Hepatocyte (in vitro differentiated cells): ENCODE results near the gene GBP2. TPM values are rescaled to one million over a fixed set of nuclear protein-coding genes. Genes with fewer than 3 reads are reported as not detected.
A peak's percentile ranks its signal among the peaks of the same experiment; 100 is the strongest.

Source experiments
- DNase-seq: peaks from one replicate; pipeline ENCODE4 v3.0.0-alpha.2; 2016; ENCODE audit warnings: low spot score
- H2AFZ ChIP-seq: fragments of 200-600 bp; sonication (generic); 2 replicates; pipeline ENCODE4 v1.6.0; 2016; ENCODE audit warnings: antibody characterized with exemption, mild to moderate bottlenecking
- H3K27ac ChIP-seq: fragments of 200-600 bp; sonication (generic); 2 replicates; pipeline ENCODE4 v1.5.1; 2016; ENCODE audit warnings: mild to moderate bottlenecking
- H3K27me3 ChIP-seq: fragments of 200-600 bp; sonication (generic); 2 replicates; pipeline ENCODE4 v1.6.1; 2016
- H3K36me3 ChIP-seq: fragments of 200-600 bp; sonication (generic); replicated peaks from 2 replicates; pipeline ENCODE4 v1.5.1; 2016; ENCODE audit warnings: low read depth; ENCODE audit not compliant: insufficient read depth
- H3K4me1 ChIP-seq: fragments of 200-600 bp; sonication (generic); 2 replicates; pipeline ENCODE4 v1.5.1; 2016; ENCODE audit warnings: mild to moderate bottlenecking, moderate library complexity; ENCODE audit not compliant: insufficient read depth
- H3K4me2 ChIP-seq: fragments of 200-600 bp; sonication (generic); 2 replicates; pipeline ENCODE4 v1.6.0; 2016
- H3K4me3 ChIP-seq: fragments of 200-600 bp; sonication (generic); 2 replicates; pipeline ENCODE4 v1.5.1; 2016; ENCODE audit warnings: mild to moderate bottlenecking
- H3K79me2 ChIP-seq: fragments of 200-600 bp; sonication (generic); 2 replicates; pipeline ENCODE4 v1.6.0; 2017; ENCODE audit warnings: mild to moderate bottlenecking
- H3K9me2 ChIP-seq: fragments of 200-600 bp; sonication (generic); replicated peaks from 2 replicates; pipeline ENCODE4 v1.6.0; 2017; ENCODE audit warnings: mild to moderate bottlenecking; ENCODE audit not compliant: insufficient read depth
- H3K9me3 ChIP-seq: fragments of 200-600 bp; sonication (generic); 2 replicates; pipeline ENCODE4 v1.5.1; 2016; ENCODE audit warnings: low read depth, mild to moderate bottlenecking
- H4K20me1 ChIP-seq: fragments of 200-600 bp; sonication (generic); 2 replicates; pipeline ENCODE4 v1.6.0; 2016; ENCODE audit warnings: mild to moderate bottlenecking; ENCODE audit not compliant: insufficient read depth, poor library complexity, severe bottlenecking
- CTCF ChIP-seq: fragments of 200-600 bp; sonication (generic); IDR thresholded peaks from 2 replicates; pipeline ENCODE4 v1.5.1; 2016; ENCODE audit warnings: antibody characterized with exemption, mild to moderate bottlenecking; ENCODE audit not compliant: poor library complexity
- EZH2 ChIP-seq: fragments of 200-600 bp; sonication (generic); IDR thresholded peaks from 2 replicates; pipeline ENCODE4 v1.6.1; 2016; ENCODE audit warnings: antibody characterized with exemption, mild to moderate bottlenecking, borderline replicate concordance
- EZH2phosphoT487 ChIP-seq: fragments of 200-600 bp; sonication (generic); IDR thresholded peaks from one replicate; pipeline ENCODE4 v1.6.1; 2018; ENCODE audit warnings: antibody characterized with exemption, mild to moderate bottlenecking, low read depth, moderate library complexity; ENCODE audit not compliant: unreplicated experiment, severe bottlenecking
- WGBS: methylation state at CpG from one replicate; pipeline ENCODE4 v1.1.6; 2016; ENCODE audit warnings: low lambda C conversion rate; ENCODE audit errors: missing lambda C conversion rate; 5-methylcytosine and 5-hydroxymethylcytosine counted together
- polyA plus RNA-seq: library from polyadenylated mRNA; unstranded; fragments of >200 nt; fragmentation: Nextera tagmentation; extraction: Ambion mirVana; gene quantifications from 2 replicates; pipeline ENCODE4 v1.2.1, GENCODE V29; 2016
- total RNA-seq: library from RNA; depleted of rRNA; stranded (reverse); fragments of >200 nt; gene quantifications from 2 replicates; pipeline ENCODE4 v1.2.3, GENCODE V29; 2014

The GBP2 gene, protein sequence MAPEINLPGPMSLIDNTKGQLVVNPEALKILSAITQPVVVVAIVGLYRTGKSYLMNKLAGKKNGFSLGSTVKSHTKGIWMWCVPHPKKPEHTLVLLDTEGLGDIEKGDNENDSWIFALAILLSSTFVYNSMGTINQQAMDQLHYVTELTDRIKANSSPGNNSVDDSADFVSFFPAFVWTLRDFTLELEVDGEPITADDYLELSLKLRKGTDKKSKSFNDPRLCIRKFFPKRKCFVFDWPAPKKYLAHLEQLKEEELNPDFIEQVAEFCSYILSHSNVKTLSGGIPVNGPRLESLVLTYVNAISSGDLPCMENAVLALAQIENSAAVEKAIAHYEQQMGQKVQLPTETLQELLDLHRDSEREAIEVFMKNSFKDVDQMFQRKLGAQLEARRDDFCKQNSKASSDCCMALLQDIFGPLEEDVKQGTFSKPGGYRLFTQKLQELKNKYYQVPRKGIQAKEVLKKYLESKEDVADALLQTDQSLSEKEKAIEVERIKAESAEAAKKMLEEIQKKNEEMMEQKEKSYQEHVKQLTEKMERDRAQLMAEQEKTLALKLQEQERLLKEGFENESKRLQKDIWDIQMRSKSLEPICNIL
- total RNA-seq: 31.7 and 32.9 TPM in 2 replicates
- polyA plus RNA-seq: 11.0 and 13.9 TPM in 2 replicates

- Histone ChIP-seq H3K27me3 (no peaks in the 10 kb centered on the region), H3K9me2 (no peaks in the 10 kb centered on the region), H3K4me1 (peaks cover 25% of the 10 kb centered on the region), H3K4me3 (no peak within 1 kb of the TSS), H4K20me1 (no peaks in the 10 kb centered on the region), H3K4me2 (peak within 1 kb of the TSS; percentile 70), H3K27ac (peak within 1 kb of the TSS; percentile 87), H2AFZ (peak within 1 kb of the TSS; percentile 38), H3K79me2 (peaks cover 9% of the 10 kb centered on the region), H3K36me3 (no peaks in the 10 kb centered on the region), H3K9me3 (no peaks in the 10 kb centered on the region)
- TF ChIP-seq EZH2: no peak
- no peak for TF ChIP-seq CTCF
- TF ChIP-seq EZH2phosphoT487: no peak
- DNase-seq: peak; percentile 77
- WGBS: 20% methylated on average over 6 of the region's 6 CpGs
Measured at GRCh38 chr1:89125913-89126580, at the start of gene GBP2. GBP2 (minus strand) TSS chr1:89126114; CDS start chr1:89121966, 4,148 bp downstream.

- Histone ChIP-seq H3K79me2 (no peaks in the 10 kb centered on the region), H3K4me2 (no peak overlapping the region), H3K9me2 (no peaks in the 10 kb centered on the region), H2AFZ (no peak overlapping the region), H3K27ac (no peak overlapping the region), H3K27me3 (no peaks in the 10 kb centered on the region), H3K9me3 (no peaks in the 10 kb centered on the region), H4K20me1 (no peaks in the 10 kb centered on the region), H3K36me3 (no peaks in the 10 kb centered on the region), H3K4me1 (no peaks in the 10 kb centered on the region), H3K4me3 (no peak overlapping the region)
- DNase-seq: no peak
- WGBS: 90% methylated on average over 3 of the region's 3 CpGs
- TF ChIP-seq CTCF (no peak), EZH2phosphoT487 (no peak), EZH2 (no peak)
Measured at GRCh38 chr1:89174491-89174890, 48.6 kb upstream of the GBP2 start.

DNA sequence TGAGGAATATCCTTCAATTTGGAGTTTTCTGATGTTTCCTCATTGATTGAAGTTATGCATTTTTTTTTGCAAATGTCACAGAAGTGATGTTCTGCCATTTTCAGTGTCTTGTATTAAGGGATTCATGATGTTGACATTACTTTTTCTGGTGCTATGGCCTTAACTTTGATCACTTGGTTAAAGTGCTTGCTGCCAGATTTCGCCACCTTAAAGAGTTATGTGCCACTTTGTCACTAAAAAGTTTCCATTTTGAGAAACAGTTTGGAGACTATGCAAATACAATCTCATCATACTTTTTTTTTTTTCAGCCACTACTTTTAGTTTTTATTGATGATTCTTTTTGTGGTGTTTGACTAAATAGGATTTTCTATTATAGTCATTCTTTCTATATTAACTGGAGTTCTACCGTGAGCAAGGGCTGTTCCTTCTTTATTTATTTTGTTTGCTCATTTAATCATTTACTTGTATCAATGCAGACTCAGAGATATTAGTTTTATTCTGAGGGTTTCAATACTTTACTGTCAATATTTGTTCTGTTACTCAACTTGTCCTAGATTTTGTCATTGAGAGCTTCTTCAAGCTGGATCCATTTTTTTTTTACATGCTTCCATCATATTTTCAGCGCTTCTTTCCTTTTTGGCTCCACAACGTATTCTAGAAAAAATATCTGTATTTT is 46.7 kb upstream of the GBP2 start:
- TF ChIP-seq CTCF (no peak), EZH2 (no peak), EZH2phosphoT487 (no peak)
- Histone ChIP-seq H3K4me3 (no peak overlapping the region), H3K27me3 (no peaks in the 10 kb centered on the region), H2AFZ (no peak overlapping the region), H3K27ac (no peak overlapping the region), H4K20me1 (no peaks in the 10 kb centered on the region), H3K4me2 (no peak overlapping the region), H3K9me2 (no peaks in the 10 kb centered on the region), H3K36me3 (no peaks in the 10 kb centered on the region), H3K9me3 (no peaks in the 10 kb centered on the region), H3K79me2 (no peaks in the 10 kb centered on the region), H3K4me1 (no peaks in the 10 kb centered on the region)
- 90% methylated on average over 4 of the region's 4 CpGs for WGBS
- DNase-seq: no peak
